ENCODE data around the gene LRRN4.

DNA sequence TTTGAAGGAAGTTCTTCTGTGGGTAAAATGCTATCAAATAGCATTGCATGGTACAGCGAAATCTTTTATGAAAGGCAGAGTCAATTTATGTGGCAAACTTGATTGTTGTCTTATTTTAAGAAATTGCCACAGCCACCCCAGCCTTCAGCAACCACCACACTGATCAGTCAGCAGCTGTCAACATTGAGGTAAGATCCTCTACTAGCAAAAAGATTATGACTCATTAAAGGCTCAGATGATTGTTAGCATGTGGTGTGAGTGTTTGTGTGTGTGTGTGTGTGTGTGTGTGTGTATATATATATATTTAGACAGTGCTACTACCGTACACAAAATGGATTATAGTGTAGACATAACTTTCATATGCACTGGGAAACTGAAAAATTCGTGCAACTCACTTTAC is 27.8 kb downstream of the LRRN4 start:
- TF ChIP-seq, protein P1, sequence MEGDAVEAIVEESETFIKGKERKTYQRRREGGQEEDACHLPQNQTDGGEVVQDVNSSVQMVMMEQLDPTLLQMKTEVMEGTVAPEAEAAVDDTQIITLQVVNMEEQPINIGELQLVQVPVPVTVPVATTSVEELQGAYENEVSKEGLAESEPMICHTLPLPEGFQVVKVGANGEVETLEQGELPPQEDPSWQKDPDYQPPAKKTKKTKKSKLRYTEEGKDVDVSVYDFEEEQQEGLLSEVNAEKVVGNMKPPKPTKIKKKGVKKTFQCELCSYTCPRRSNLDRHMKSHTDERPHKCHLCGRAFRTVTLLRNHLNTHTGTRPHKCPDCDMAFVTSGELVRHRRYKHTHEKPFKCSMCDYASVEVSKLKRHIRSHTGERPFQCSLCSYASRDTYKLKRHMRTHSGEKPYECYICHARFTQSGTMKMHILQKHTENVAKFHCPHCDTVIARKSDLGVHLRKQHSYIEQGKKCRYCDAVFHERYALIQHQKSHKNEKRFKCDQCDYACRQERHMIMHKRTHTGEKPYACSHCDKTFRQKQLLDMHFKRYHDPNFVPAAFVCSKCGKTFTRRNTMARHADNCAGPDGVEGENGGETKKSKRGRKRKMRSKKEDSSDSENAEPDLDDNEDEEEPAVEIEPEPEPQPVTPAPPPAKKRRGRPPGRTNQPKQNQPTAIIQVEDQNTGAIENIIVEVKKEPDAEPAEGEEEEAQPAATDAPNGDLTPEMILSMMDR (IDR thresholded peaks at IDR 0.05 in 4 of 5, conservative IDR thresholded peaks at IDR 0.05 in 1 of 5) = no peak
- peak in 1 of 2 donors; percentile 30 for TF ChIP-seq POLR2A (IDR thresholded peaks at IDR 0.05)

Measured in gastrocnemius medialis (tissue), 4 donors.